ENCODE results near the gene SOCS2.
A peak's percentile ranks its signal among the peaks of the same experiment; 100 is the strongest.

The SOCS2 gene

DNA sequence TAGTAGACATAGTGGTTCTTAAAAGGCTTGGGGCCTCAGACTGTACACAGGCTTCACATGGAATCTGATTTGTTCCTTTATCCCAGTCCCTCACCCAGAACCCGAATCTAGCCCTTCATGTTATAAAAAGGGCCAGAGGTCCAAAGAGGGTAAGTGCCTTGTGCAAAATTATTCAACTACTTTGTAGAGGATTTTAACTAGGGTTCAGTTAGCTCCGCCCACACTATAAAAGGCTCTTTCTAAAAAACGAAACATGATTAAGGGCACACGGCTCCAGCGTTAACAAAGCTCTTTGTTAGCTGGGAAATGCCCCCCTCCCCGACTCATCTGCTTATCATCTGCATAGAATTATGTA lies 3.2 kb upstream of the SOCS2 start:
- peak overlapping the region; percentile 71 for H3K4me3 ChIP-seq (ENCODE audit: low read length)
- peak; percentile 8 for DNase-seq (ENCODE audit: low read depth)
- TF ChIP-seq, protein P1, sequence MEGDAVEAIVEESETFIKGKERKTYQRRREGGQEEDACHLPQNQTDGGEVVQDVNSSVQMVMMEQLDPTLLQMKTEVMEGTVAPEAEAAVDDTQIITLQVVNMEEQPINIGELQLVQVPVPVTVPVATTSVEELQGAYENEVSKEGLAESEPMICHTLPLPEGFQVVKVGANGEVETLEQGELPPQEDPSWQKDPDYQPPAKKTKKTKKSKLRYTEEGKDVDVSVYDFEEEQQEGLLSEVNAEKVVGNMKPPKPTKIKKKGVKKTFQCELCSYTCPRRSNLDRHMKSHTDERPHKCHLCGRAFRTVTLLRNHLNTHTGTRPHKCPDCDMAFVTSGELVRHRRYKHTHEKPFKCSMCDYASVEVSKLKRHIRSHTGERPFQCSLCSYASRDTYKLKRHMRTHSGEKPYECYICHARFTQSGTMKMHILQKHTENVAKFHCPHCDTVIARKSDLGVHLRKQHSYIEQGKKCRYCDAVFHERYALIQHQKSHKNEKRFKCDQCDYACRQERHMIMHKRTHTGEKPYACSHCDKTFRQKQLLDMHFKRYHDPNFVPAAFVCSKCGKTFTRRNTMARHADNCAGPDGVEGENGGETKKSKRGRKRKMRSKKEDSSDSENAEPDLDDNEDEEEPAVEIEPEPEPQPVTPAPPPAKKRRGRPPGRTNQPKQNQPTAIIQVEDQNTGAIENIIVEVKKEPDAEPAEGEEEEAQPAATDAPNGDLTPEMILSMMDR (IDR thresholded peaks at IDR 0.05; ENCODE audit: insufficient read depth, low read depth, low read length, missing control alignments): no peak

DNA sequence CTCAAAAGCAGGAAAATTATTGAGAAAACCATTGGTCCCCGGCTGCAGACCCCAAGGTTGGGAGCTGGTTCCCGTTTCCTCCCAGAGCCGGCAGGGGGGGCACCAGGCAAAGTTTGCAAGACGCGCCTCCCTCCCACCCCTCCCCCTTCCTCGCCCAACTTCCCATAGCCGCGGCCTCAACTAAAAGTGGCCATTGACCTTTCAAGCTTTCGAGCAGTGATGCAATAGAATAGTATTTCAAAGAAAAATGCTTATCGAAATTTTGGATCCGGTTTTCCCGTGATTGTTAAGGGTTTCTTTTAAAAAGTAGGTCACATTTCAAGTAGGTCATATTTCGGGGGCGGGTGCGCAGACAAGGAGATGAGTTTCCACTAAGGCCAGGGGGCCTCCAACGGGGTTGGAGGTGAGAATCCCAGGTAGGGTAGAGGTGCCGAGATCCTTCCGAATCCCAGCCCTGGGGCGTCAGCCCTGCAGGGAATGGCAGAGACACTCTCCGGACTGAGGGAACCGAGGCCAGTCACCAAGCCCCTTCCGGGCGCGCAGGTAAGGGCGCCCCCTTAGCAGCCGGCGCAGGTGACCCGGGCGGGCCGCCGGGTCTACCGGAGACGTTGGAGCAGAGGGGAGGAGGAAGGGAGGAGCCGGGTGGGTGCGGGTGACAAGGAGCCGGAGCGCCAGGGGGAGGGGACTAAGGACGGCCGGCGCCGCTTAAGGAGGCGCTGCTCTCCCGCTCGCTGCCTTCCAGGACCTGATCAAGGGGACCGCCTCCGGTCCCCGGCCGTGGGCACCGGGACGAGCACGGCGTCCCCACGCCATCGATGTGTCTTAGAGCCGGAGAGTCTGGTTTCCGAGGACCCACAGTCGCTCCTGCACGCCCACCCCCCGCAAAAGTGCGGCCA lies 2.6 kb upstream of the SOCS2 start:
- peak; percentile 83 for DNase-seq (ENCODE audit: low read depth)
- TF ChIP-seq, protein P1 (IDR thresholded peaks at IDR 0.05; ENCODE audit: insufficient read depth, low read depth, low read length, missing control alignments): peak; percentile 76
- peak overlapping the region; percentile 71 for H3K4me3 ChIP-seq (ENCODE audit: low read length)

DNA sequence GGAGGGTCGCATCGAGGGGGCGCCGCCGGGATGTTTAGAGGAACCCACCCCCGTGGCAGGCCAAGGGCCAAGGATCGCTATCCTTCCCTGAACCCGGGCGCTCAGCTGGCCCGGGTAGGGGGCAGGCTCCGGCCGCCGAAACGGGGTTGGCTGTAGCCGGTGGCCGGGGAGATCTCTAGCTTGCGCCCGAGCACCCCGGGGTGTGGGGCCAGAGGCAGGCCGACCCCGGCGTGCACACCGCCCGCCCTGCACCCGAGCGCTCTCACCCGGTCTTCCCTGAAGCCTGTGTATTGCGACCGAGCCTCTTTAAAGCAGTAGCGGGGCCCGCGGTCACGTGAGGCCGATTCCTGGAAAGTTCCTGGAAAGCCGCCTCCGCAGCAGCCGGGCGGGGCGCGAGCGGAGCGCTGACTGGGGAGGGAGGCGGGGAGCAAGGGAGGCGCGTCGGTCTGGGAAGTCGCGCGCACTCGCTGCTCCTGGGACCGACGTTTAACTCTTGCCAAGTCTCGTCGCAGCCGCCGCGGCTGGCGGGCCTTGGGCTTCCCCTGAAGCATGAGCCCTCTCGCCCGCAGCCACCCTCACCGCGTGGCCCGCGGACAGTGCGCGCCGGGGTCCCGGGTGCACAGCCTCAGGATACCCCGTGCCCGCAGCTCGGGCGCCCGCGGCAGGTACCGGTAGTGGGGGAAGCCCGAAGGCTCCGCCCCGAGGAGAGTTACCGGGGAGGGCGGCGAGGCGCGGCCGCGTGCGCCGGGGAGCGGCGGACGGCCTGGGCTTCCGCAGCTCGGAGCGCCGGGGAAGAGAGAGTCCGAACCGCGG lies 1.7 kb upstream of the SOCS2 start:
- peak; percentile 99 for DNase-seq (ENCODE audit: low read depth)
- H3K4me3 ChIP-seq (ENCODE audit: low read length): peak overlapping the region; percentile 71
- TF ChIP-seq, protein P1 (IDR thresholded peaks at IDR 0.05; ENCODE audit: insufficient read depth, low read depth, low read length, missing control alignments): no peak

DNA sequence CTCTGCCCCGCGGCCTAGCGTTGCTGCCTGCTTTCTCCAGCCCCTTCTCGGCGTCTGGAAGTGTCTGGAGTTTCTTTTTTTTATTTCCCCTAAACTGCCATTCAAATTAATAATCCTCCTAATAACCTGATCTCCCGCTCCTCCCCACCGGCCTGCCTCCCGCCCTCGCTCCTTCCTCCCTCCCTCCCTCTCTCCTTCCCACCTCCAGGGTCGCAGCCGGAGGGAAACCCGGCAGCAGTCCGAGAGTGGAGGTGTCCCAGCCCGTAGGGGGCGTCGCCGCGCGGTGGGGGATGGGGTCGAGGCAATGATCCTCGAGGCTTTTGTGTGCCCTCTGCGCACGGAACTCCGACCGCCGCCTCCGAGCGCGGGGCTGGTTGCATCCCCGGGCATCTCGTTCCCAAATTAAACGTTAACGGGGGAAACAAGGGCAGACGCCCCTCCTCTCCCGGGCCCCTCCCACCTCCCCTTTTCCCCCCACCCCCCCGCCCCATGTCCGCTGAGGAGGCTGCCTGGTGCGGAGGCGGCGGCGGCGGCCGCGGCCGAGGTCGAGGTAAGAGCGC lies 1.0 kb upstream of the SOCS2 start:
- peak; percentile 64 for DNase-seq (ENCODE audit: low read depth)
- TF ChIP-seq, protein P1 (IDR thresholded peaks at IDR 0.05; ENCODE audit: insufficient read depth, low read depth, low read length, missing control alignments): no peak
- peak overlapping the region; percentile 71 for H3K4me3 ChIP-seq (ENCODE audit: low read length)

DNA sequence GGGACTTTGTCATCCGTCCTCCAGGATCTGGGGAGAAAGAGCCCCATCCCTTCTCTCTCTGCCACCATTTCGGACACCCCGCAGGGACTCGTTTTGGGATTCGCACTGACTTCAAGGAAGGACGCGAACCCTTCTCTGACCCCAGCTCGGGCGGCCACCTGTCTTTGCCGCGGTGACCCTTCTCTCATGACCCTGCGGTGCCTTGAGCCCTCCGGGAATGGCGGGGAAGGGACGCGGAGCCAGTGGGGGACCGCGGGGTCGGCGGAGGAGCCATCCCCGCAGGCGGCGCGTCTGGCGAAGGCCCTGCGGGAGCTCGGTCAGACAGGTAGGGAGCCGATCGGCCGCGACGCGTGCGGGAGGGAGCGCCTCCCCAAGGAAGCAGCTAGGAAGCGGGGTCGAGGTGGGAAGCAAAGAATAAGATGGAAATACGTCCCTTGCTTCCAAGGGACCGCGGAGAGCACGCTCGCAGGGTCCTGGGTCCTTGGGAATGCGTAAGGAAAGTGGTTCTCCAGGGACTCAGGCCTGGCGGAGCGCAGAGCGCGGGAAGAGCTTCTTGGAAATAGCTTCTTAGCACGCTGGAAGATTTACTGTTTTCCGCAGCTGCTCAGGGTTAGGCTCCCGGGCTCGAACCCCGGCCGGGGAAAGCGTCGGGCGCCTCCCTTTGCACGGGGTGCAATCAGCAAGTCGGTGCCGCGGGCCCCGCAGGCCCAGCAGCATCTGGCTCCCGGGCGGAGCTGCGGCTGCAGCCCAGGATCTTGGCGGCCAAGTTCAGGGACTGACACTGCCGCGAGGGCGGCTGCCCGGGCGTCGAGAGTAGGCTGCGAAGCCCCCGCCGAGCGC lies 457 bp downstream of the SOCS2 start:
- peak; percentile 41 for DNase-seq (ENCODE audit: low read depth)
- H3K4me3 ChIP-seq (ENCODE audit: low read length): peak overlapping the region; percentile 71
- TF ChIP-seq, protein P1 (IDR thresholded peaks at IDR 0.05; ENCODE audit: insufficient read depth, low read depth, low read length, missing control alignments): no peak

DNA sequence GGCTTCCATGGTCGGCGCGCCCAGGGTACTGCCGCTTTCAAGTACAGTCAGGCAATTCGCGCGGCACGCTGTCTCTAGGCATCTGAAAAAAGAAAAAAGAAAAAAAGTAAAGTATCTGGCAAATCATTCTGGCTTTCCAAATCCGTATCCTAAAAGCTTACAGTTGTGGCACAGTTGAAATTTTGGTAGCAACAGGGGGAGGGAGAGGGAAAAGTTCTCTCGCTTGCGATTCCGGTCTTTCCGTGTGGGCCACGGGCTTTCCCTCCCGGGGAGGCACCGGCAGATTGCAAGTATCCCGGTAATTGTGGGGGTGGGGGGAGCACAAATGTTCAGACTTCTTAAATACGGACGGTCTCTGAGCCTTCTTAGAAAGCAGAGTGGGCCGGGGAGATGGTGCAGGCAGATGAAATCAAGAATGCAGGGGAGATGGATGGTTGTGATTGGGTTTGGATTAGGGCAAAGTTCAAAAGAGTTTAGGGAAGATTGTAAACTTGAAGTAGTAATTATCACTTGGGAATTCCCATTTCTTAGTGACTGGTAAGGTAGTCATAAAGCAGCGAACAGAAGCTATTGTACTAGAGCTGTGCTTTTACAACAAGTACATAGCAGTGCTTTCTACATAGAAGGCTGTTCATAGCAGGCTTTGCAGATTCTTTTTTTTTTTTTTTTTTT lies 1.2 kb downstream of the SOCS2 start:
- TF ChIP-seq, protein P1 (IDR thresholded peaks at IDR 0.05; ENCODE audit: insufficient read depth, low read depth, low read length, missing control alignments): no peak
- peak; percentile 77 for DNase-seq (ENCODE audit: low read depth)
- H3K4me3 ChIP-seq (ENCODE audit: low read length): peak overlapping the region; percentile 71
